Inflammatory macrophage treated with lipopolysaccharide for 1 hour (primary cell): ENCODE measurements around the gene TBP.
"Not testable (repeated sequence)": the region's sequence is repeated elsewhere in the genome, so short reads cannot be mapped to it uniquely, and the experiment has no call there.

Experiments used
- DNase-seq, 2 donors: peaks; one replicate each; pipeline ENCODE4 v3.0.0-alpha.2; 2020 to 2022

The TBP gene

GRCh38 chr6:170612256-170612804, 58.2 kb downstream of the TBP start:
- not testable (repeated sequence) for DNase-seq

GRCh38 chr6:170616020-170616554, 61.9 kb downstream of the TBP start:
- not testable (repeated sequence) for DNase-seq
